Natural killer cell treated with Interleukin-12 subunit alpha and Interleukin-12 subunit beta and Interleukin-15 and Interleukin-18, amount 100 ng/mL, for 72 hours (primary cell): Measurements from ENCODE around the gene HDAC9. TPM values are rescaled to one million over a fixed set of nuclear protein-coding genes. Genes with fewer than 3 reads are reported as not detected.
A peak's percentile ranks its signal among the peaks of the same experiment; 100 is the strongest.
"Not testable (repeated sequence)": the region's sequence is repeated elsewhere in the genome, so short reads cannot be mapped to it uniquely, and the experiment has no call there.

ENCODE experiments used
- ATAC-seq, 2 donors: fragments of 150-1000 bp; cut with Tn5 transposase in 1 of 2; sonication (Bioruptor Pico), chemical (Tn5 transposase) in 1 of 2; 2 replicates each; pipeline ENCODE4 v1.10.0; 2021
- DNase-seq: peaks from one replicate; pipeline ENCODE4 v3.0.0; 2022; ENCODE audit warnings: low spot score
- H3K27ac Mint-ChIP-seq, 2 donors: 1 replicate in 1 of 2; 2 replicates in 1 of 2; pipeline ENCODE4 v1.8.0; 2022; ENCODE audit warnings: mixed read lengths in 2 of 2, mild to moderate bottlenecking in 1 of 2, moderate library complexity in 1 of 2
- H3K27me3 Mint-ChIP-seq, 2 donors: 1 replicate in 1 of 2; 2 replicates in 1 of 2; pipeline ENCODE4 v1.8.0; 2022; ENCODE audit warnings: mixed read lengths in 2 of 2
- H3K36me3 Mint-ChIP-seq: one replicate; pipeline ENCODE4 v1.8.0; 2022; ENCODE audit warnings: mixed read lengths
- H3K4me1 Mint-ChIP-seq, 2 donors: 1 replicate in 1 of 2; 2 replicates in 1 of 2; pipeline ENCODE4 v1.8.0; 2022; ENCODE audit warnings: low read depth in 2 of 2, mixed read lengths in 2 of 2, mild to moderate bottlenecking in 1 of 2
- H3K4me3 Mint-ChIP-seq: one replicate; pipeline ENCODE4 v1.8.0; 2022; ENCODE audit warnings: mixed read lengths
- H3K9me3 Mint-ChIP-seq: 2 replicates; pipeline ENCODE4 v1.8.0; 2022; ENCODE audit warnings: mixed read lengths
- total RNA-seq, 2 donors: library from RNA; stranded (reverse); gene quantifications; one replicate each; pipeline ENCODE4 v1.2.3, GENCODE V29; 2022

The HDAC9 gene
- total RNA-seq, 2 donors from 2014 or later = 9.9 to 15.0 TPM

- DNase-seq (no peak), ATAC-seq (no peak)
- Mint-ChIP-seq H3K4me3 (no peak overlapping the region), H3K36me3 (no peaks in the 10 kb centered on the region), H3K9me3 (no peaks in the 10 kb centered on the region), H3K27me3 (no peaks in the 10 kb centered on the region), H3K27ac (no peak overlapping the region), H3K4me1 (no peaks in the 10 kb centered on the region)
Measured at GRCh38 chr7:18700147-18700546, 204.6 kb downstream of the HDAC9 start.

DNA sequence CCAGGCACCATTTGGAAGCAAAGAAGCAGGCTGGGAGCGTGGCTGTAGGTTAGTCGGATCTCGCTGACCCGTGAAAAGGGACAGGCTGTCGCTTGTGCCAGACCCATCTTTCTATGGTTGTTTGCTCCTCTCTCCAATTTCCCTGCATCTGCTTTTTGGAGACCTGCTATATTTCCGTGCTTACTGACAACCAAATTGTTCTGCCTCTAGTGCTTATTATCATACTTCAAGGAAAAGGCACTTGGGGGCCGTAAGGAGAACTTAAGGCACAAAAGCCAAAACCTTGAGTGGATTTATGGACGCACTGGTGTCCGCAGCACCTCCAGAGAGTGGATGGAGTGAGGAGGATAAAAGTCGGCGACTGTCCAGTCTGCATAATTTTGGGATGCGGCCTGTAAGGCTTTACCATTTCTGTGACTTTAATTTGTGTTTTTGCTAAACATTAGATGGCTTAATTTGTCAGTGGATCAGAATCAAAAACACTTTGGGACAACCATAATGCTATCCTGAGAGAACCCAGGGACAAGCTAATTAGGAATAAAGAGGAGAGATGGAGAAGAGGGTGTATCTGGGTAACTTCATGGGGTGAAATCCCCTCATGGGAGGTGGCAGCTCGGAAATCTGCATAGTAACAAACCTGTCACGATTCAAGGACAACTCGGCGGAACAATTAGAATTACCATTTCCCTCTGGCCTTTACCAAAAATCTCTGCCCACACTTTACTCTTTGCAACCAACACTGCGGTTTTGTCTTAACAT lies 206.7 kb downstream of the HDAC9 start:
- H3K27me3 Mint-ChIP-seq = no peaks in the 10 kb centered on the region
- H3K4me1 Mint-ChIP-seq = peaks cover 0 to 8% of the 10 kb centered on the region in 2 donors
- ATAC-seq = no peak
- DNase-seq = no peak
- no peak overlapping the region for H3K4me3 Mint-ChIP-seq
- H3K27ac Mint-ChIP-seq = no peak overlapping the region
- H3K36me3 Mint-ChIP-seq = no peaks in the 10 kb centered on the region
- no peaks in the 10 kb centered on the region for H3K9me3 Mint-ChIP-seq

GRCh38 chr7:18703685-18704084 lies 208.1 kb downstream of the HDAC9 start:
- H3K4me1 Mint-ChIP-seq = peaks cover 11 to 20% of the 10 kb centered on the region in 2 donors
- DNase-seq (no peak), ATAC-seq (no peak)
- no peaks in the 10 kb centered on the region for H3K27me3 Mint-ChIP-seq
- no peak overlapping the region for H3K4me3 Mint-ChIP-seq
- H3K9me3 Mint-ChIP-seq = no peaks in the 10 kb centered on the region
- no peaks in the 10 kb centered on the region for H3K36me3 Mint-ChIP-seq
- H3K27ac Mint-ChIP-seq = no peak overlapping the region

DNA sequence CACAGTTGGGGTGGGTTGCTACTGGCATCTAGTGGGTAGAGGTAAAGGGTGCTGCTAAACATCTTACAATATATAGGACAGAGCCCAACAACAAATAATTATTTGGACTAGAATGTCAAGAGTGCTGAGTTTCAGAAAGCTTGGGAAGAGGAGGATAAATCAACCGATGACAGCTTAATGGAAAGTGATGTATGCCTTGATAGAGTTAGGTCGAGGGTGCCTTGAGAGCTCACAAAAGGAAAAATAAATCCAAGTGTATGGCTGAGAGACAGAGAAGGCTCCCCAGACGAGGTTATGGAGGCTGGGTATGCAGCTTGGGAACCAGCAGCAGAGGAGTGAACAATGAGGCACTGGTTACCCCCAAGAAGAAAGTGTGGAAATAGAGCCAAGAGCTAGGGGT lies 211.1 kb downstream of the HDAC9 start:
- no peak overlapping the region for H3K27ac Mint-ChIP-seq
- no peak overlapping the region for H3K4me3 Mint-ChIP-seq
- ATAC-seq = no peak
- H3K27me3 Mint-ChIP-seq = no peaks in the 10 kb centered on the region
- DNase-seq = no peak
- H3K9me3 Mint-ChIP-seq = no peaks in the 10 kb centered on the region
- H3K36me3 Mint-ChIP-seq = no peaks in the 10 kb centered on the region
- H3K4me1 Mint-ChIP-seq = peaks cover 15 to 26% of the 10 kb centered on the region in 2 donors

GRCh38 chr7:18708204-18708603 lies 212.7 kb downstream of the HDAC9 start:
- no peak overlapping the region for H3K27ac Mint-ChIP-seq
- ATAC-seq = no peak
- DNase-seq = no peak
- no peaks in the 10 kb centered on the region for H3K36me3 Mint-ChIP-seq
- no peak overlapping the region for H3K4me3 Mint-ChIP-seq
- H3K4me1 Mint-ChIP-seq = peaks cover 16 to 28% of the 10 kb centered on the region in 2 donors
- H3K9me3 Mint-ChIP-seq = no peaks in the 10 kb centered on the region
- H3K27me3 Mint-ChIP-seq = no peaks in the 10 kb centered on the region

DNA sequence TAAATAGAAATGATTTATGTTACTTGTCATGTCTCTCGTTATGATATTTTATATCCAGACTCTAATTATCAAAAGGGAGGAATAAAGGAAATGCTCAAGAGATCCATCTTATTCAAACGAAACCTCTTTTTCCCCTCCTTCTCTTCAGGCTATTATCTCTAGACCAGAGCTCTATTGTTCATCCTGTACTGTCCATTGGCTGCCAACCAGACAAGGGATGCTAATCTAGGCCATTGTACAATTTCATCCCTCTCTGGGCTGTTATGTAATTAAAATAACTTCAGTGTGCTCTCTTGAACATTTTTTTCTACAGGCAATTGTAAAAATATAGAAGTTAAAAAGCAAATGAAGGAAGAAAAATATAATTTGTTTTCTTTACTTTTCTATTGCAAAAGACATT lies 220.4 kb downstream of the HDAC9 start:
- ATAC-seq (no peak), DNase-seq (no peak)
- Mint-ChIP-seq H3K36me3 (no peaks in the 10 kb centered on the region), H3K4me3 (no peak overlapping the region), H3K27me3 (no peaks in the 10 kb centered on the region), H3K27ac (no peak overlapping the region), H3K4me1 (peaks cover 5 to 8% of the 10 kb centered on the region in 2 donors), H3K9me3 (no peaks in the 10 kb centered on the region)

GRCh38 chr7:18721429-18721828 lies 225.9 kb downstream of the HDAC9 start:
- DNase-seq (no peak), ATAC-seq (no peak)
- H3K27me3 Mint-ChIP-seq = no peaks in the 10 kb centered on the region
- H3K36me3 Mint-ChIP-seq = no peaks in the 10 kb centered on the region
- no peaks in the 10 kb centered on the region for H3K4me1 Mint-ChIP-seq
- no peak overlapping the region for H3K27ac Mint-ChIP-seq
- H3K4me3 Mint-ChIP-seq = no peak overlapping the region
- no peaks in the 10 kb centered on the region for H3K9me3 Mint-ChIP-seq

DNA sequence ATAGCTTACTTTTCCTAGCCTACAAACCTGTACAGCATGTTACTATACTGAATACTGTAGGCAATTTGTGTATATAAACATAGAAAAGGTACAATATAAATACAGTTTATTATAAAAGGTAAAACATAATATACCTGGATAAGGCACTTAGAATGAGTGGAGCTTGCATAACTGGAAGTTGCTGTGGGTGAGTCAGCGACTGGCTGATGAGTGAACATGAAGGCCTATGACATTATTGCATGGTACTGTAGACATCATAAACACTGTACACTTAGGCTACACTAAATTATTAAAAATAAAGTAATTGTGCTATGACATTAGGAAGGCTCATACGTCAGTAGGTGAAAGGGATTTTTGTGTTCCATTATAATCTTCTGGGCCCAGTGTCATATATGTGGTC lies 228.8 kb downstream of the HDAC9 start:
- Mint-ChIP-seq H3K27ac (no peak overlapping the region), H3K4me3 (no peak overlapping the region), H3K9me3 (peaks cover 4% of the 10 kb centered on the region), H3K4me1 (no peaks in the 10 kb centered on the region), H3K27me3 (no peaks in the 10 kb centered on the region), H3K36me3 (no peaks in the 10 kb centered on the region)
- no peak for ATAC-seq
- no peak for DNase-seq

- H3K36me3 Mint-ChIP-seq = no peaks in the 10 kb centered on the region
- peaks cover 4% of the 10 kb centered on the region for H3K9me3 Mint-ChIP-seq
- DNase-seq (no peak), ATAC-seq (no peak)
- H3K4me1 Mint-ChIP-seq = no peaks in the 10 kb centered on the region
- H3K27me3 Mint-ChIP-seq = no peaks in the 10 kb centered on the region
- H3K27ac Mint-ChIP-seq = no peak overlapping the region
- H3K4me3 Mint-ChIP-seq = no peak overlapping the region
Measured at GRCh38 chr7:18727115-18727870, 231.7 kb downstream of the HDAC9 start.

DNA sequence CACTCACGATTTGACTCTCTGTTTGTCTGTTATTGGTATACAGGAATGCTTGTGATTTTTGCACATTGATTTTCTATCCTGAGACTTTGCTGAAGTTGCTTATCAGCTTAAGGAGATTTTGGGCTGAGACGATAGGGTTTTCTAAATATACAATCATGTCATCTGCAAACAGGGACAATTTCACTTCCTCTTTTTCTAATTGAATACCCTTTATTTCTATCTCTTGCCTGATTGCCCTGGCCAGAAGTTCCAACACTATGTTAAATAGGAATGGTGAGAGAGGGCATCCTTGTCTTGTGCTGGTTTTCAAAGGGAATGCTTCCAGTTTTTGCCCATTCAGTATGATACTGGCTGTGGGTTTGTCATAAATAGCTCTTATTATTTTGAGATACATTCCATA lies 240.5 kb downstream of the HDAC9 start:
- not testable (repeated sequence) for DNase-seq, H3K4me3 Mint-ChIP-seq, H3K9me3 Mint-ChIP-seq, H3K27ac Mint-ChIP-seq, H3K27me3 Mint-ChIP-seq, H3K36me3 Mint-ChIP-seq, ATAC-seq, H3K4me1 Mint-ChIP-seq

- Mint-ChIP-seq H3K27ac (no peak overlapping the region), H3K4me1 (peaks cover 8 to 11% of the 10 kb centered on the region in 2 donors), H3K36me3 (peaks cover 6% of the 10 kb centered on the region), H3K4me3 (peak overlapping the region; percentile 44), H3K9me3 (peaks cover 4% of the 10 kb centered on the region), H3K27me3 (no peaks in the 10 kb centered on the region)
- peak; percentile 77 to 79 for ATAC-seq
- DNase-seq = no peak
Measured at GRCh38 chr7:18740579-18740988, 245.0 kb downstream of the HDAC9 start.

DNA sequence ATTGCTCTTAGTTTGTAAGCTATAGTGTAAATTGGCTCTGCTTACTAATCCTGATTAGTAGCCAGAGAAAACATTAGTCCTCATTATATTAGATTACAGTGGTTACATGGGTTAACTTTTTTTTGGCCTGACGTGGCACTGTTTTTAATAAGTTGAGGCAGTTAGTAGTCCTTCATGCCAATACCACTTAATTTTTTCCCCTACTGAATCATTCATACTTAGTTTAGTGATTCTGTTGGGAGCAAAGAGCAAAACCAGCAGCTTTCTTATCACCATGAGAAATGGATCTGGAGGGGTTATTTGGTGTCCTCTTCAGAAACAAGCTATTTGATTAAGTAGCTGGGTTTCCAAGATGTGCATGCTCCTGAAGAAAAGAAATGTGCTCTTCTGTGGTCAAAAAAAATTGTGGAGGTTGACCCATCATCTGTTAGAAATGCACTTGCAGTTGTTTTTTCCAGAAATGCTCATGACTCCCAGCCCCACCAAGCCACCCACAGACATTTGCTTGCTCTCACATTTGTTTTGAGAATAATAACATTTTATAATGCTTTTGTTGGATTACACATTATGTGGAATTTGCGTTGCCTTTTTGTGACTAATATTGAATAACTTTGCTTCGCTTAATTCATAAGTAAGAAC lies 258.5 kb downstream of the HDAC9 start:
- no peaks in the 10 kb centered on the region for H3K9me3 Mint-ChIP-seq
- no peak for ATAC-seq
- no peaks in the 10 kb centered on the region for H3K36me3 Mint-ChIP-seq
- H3K27ac Mint-ChIP-seq = no peak overlapping the region
- H3K4me3 Mint-ChIP-seq = no peak overlapping the region
- DNase-seq = no peak
- H3K4me1 Mint-ChIP-seq = no peaks in the 10 kb centered on the region
- H3K27me3 Mint-ChIP-seq = no peaks in the 10 kb centered on the region

GRCh38 chr7:18754766-18755165 lies 259.2 kb downstream of the HDAC9 start:
- no peak for ATAC-seq
- Mint-ChIP-seq H3K4me1 (no peaks in the 10 kb centered on the region), H3K27ac (no peak overlapping the region)

DNA sequence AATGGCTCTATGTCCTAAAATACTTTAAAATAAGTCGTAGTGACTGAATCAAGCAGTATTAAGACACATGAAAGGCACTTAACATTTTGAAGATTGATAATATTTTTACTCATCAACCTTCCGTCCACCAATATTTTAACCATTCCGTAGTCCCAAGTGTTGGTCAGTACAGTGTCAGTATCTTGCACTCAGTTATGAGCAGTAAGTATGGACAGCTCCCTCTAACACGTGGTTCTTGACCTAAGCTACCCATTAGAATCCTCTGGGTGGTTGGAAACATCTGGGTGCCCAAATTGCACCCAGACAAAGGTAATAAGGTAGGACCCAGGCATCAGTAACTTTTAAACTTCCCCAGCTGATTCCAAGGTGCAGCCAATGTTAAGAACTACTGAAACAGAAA lies 260.2 kb downstream of the HDAC9 start:
- Mint-ChIP-seq H3K27ac (no peak overlapping the region), H3K4me3 (no peak overlapping the region)

More at GRCh38 chr7:18754766-18755165, 259.2 kb downstream of the HDAC9 start:
- no peaks in the 10 kb centered on the region for H3K9me3 Mint-ChIP-seq
- H3K27me3 Mint-ChIP-seq = no peaks in the 10 kb centered on the region
- no peak for DNase-seq
- H3K36me3 Mint-ChIP-seq = no peaks in the 10 kb centered on the region
- no peak overlapping the region for H3K4me3 Mint-ChIP-seq

More for the DNA sequence above, 260.2 kb downstream of the HDAC9 start:
- DNase-seq = no peak
- H3K9me3 Mint-ChIP-seq = no peaks in the 10 kb centered on the region
- no peaks in the 10 kb centered on the region for H3K27me3 Mint-ChIP-seq
- H3K36me3 Mint-ChIP-seq = no peaks in the 10 kb centered on the region
- H3K4me1 Mint-ChIP-seq = no peaks in the 10 kb centered on the region
- no peak for ATAC-seq
